Glomerular visceral epithelial cell (primary cell): ENCODE results near the gene PAX8.
A peak's percentile ranks its signal among the peaks of the same experiment; 100 is the strongest.

Experiments
- DNase-seq: peaks from one replicate; pipeline ENCODE4 v3.0.0-alpha.2; 2016; ENCODE audit errors: extremely low spot score

Gene PAX8

GRCh38 chr2:113183703-113184102 is 95.0 kb downstream of the PAX8 start:
- DNase-seq, result no peak

- DNase-seq, result no peak
These were observed 95.5 kb downstream of the PAX8 start for GRCh38 chr2:113183264-113183663.

GRCh38 chr2:113182471-113183260 is 96.1 kb downstream of the PAX8 start:
- DNase-seq, result no peak

- DNase-seq, result no peak
These were observed 97.3 kb downstream of the PAX8 start for GRCh38 chr2:113181258-113182051.

GRCh38 chr2:113180131-113180946 is 98.4 kb downstream of the PAX8 start:
- DNase-seq, result no peak

GRCh38 chr2:113179446-113180045 is 99.2 kb downstream of the PAX8 start:
- DNase-seq, result no peak

- peak; percentile 25 for DNase-seq
These were observed 99.8 kb downstream of the PAX8 start for GRCh38 chr2:113178891-113179290.

- DNase-seq, result no peak
These were observed 100.5 kb downstream of the PAX8 start for GRCh38 chr2:113178069-113178746.

GRCh38 chr2:113176696-113177355 is 101.9 kb downstream of the PAX8 start:
- no peak for DNase-seq

- DNase-seq, result no peak
These were observed 102.7 kb downstream of the PAX8 start for GRCh38 chr2:113175736-113176695.

GRCh38 chr2:113175042-113175628 is 103.6 kb downstream of the PAX8 start:
- DNase-seq, result no peak

GRCh38 chr2:113174376-113174750 is 104.4 kb downstream of the PAX8 start:
- DNase-seq, result no peak

- no peak for DNase-seq
These were observed 105.0 kb downstream of the PAX8 start, which contains the start of gene PSD4 for GRCh38 chr2:113173542-113174375. PSD4 (plus strand) TSS chr2:113173971; CDS start chr2:113182457, 8,486 bp downstream.

GRCh38 chr2:113172721-113173541 is 105.8 kb downstream of the PAX8 start:
- no peak for DNase-seq

GRCh38 chr2:113171334-113172075 is 107.2 kb downstream of the PAX8 start:
- no peak for DNase-seq

- no peak for DNase-seq
These were observed 109.1 kb downstream of the PAX8 start for GRCh38 chr2:113169586-113169985.
